Measurements from ENCODE around the gene NPLOC4. TPM values are rescaled to one million over a fixed set of nuclear protein-coding genes. Genes with fewer than 3 reads are reported as not detected.
A peak's percentile ranks its signal among the peaks of the same experiment; 100 is the strongest.

Gene NPLOC4
- total and polyA plus RNA-seq, 8 donors, result 50.5 to 122 (median 56.5) TPM

GRCh38 chr17:81664051-81664470 is 27.1 kb upstream of the NPLOC4 start:
- peaks cover 0 to 14% of the 10 kb centered on the region in 2 donors for H3K36me3 ChIP-seq
- no peaks in the 10 kb centered on the region for H3K9me3 ChIP-seq
- intact Hi-C loops (cut with DNase I), result no loop called here
- no peak overlapping the region for H3K27ac ChIP-seq
- H3K4me1 ChIP-seq, result peaks cover 18 to 32% of the 10 kb centered on the region in 2 donors
- no peaks in the 10 kb centered on the region for H3K27me3 ChIP-seq
- TF ChIP-seq CTCF (IDR thresholded peaks at IDR 0.05), result no peak
- DNase-seq, result no peak
- H3K4me3 ChIP-seq, result no peak overlapping the region
- no peak for ATAC-seq

GRCh38 chr17:81662002-81662401 is 25.1 kb upstream of the NPLOC4 start:
- no peak for TF ChIP-seq CTCF (IDR thresholded peaks at IDR 0.05)
- no peaks in the 10 kb centered on the region for H3K9me3 ChIP-seq
- no peaks in the 10 kb centered on the region for H3K27me3 ChIP-seq
- H3K4me1 ChIP-seq, result peaks cover 9 to 16% of the 10 kb centered on the region in 2 donors
- no peak overlapping the region for H3K27ac ChIP-seq
- peaks cover 0 to 9% of the 10 kb centered on the region in 2 donors for H3K36me3 ChIP-seq
- DNase-seq (no peak), ATAC-seq (no peak)
- H3K4me3 ChIP-seq, result no peak overlapping the region
- intact Hi-C loops (cut with DNase I), result no loop called here

- H3K36me3 ChIP-seq, result peaks cover 0 to 9% of the 10 kb centered on the region in 2 donors
- peaks cover 4 to 10% of the 10 kb centered on the region in 2 donors for H3K4me1 ChIP-seq
- H3K27ac ChIP-seq, result no peak overlapping the region
- H3K27me3 ChIP-seq, result no peaks in the 10 kb centered on the region
- no peaks in the 10 kb centered on the region for H3K9me3 ChIP-seq
- TF ChIP-seq CTCF (IDR thresholded peaks at IDR 0.05), result no peak
- no peak overlapping the region for H3K4me3 ChIP-seq
- no peak for ATAC-seq
- DNase-seq, result no peak
- intact Hi-C loops (cut with DNase I), result no loop called here
Measured at GRCh38 chr17:81660441-81660840, 23.5 kb upstream of the NPLOC4 start.

- peak overlapping the region in 1 of 2 donors; percentile 55 for H3K27ac ChIP-seq
- peaks cover 0 to 1% of the 10 kb centered on the region in 2 donors for H3K27me3 ChIP-seq
- H3K36me3 ChIP-seq, result no peaks in the 10 kb centered on the region
- ATAC-seq (peak; percentile 57), DNase-seq (no peak)
- TF ChIP-seq CTCF (IDR thresholded peaks at IDR 0.05), result no peak
- intact Hi-C loops (cut with DNase I), result no loop called here
- no peak overlapping the region for H3K4me3 ChIP-seq
- no peaks in the 10 kb centered on the region for H3K9me3 ChIP-seq
- peaks cover 0 to 3% of the 10 kb centered on the region in 2 donors for H3K4me1 ChIP-seq
Measured at GRCh38 chr17:81659038-81659437, 22.1 kb upstream of the NPLOC4 start.

GRCh38 chr17:81656835-81657234 is 19.9 kb upstream of the NPLOC4 start:
- H3K9me3 ChIP-seq, result no peaks in the 10 kb centered on the region
- ATAC-seq (no peak), DNase-seq (no peak)
- peaks cover 0 to 6% of the 10 kb centered on the region in 2 donors for H3K4me1 ChIP-seq
- TF ChIP-seq CTCF (IDR thresholded peaks at IDR 0.05), result no peak
- no peak overlapping the region for H3K4me3 ChIP-seq
- peaks cover 0 to 15% of the 10 kb centered on the region in 2 donors for H3K27me3 ChIP-seq
- H3K27ac ChIP-seq, result no peak overlapping the region
- intact Hi-C loops (cut with DNase I), result no loop called here
- no peaks in the 10 kb centered on the region for H3K36me3 ChIP-seq
